Measurements from ENCODE around the gene LRRC49.

GRCh38 chr15:71008250-71008870 is 115.7 kb downstream of the LRRC49 start:
- TF ChIP-seq POU6F1 (CRISPR knock-in tag; IDR thresholded peaks at IDR 0.05; ENCODE audit: borderline replicate concordance, low read depth) (no peak), GLIS3 (CRISPR knock-in tag; IDR thresholded peaks at IDR 0.05) (no peak), BACH2 (CRISPR knock-in tag; IDR thresholded peaks at IDR 0.05; ENCODE audit: borderline replicate concordance) (no peak), ESRRG (CRISPR knock-in tag; IDR thresholded peaks at IDR 0.05) (no peak), ARNTL (CRISPR knock-in tag; IDR thresholded peaks at IDR 0.05; ENCODE audit: borderline replicate concordance, low read depth) (no peak), TCF4 (CRISPR knock-in tag; IDR thresholded peaks at IDR 0.05; ENCODE audit: borderline replicate concordance) (no peak), PATZ1 (CRISPR knock-in tag; IDR thresholded peaks at IDR 0.05; ENCODE audit: borderline replicate concordance) (no peak), ZFP3 (CRISPR knock-in tag; IDR thresholded peaks at IDR 0.05) (no peak), PPARA (CRISPR knock-in tag; IDR thresholded peaks at IDR 0.05; ENCODE audit: borderline replicate concordance) (no peak), ZFP30 (CRISPR knock-in tag; IDR thresholded peaks at IDR 0.05) (no peak), CREB5 (CRISPR knock-in tag; IDR thresholded peaks at IDR 0.05; ENCODE audit: low read depth) (no peak)
